GM19372 (cell line): ENCODE results near the gene CBFA2T3.

Experiments
- ATAC-seq: cut with Tn5 transposase; IDR thresholded peaks from one replicate; pipeline ENCODE4 v1.9.1; 2021; ENCODE audit warnings: mild to moderate bottlenecking, low read depth, moderate library complexity; ENCODE audit not compliant: unreplicated experiment

CBFA2T3 gene

GRCh38 chr16:88883117-88883895 is 93.7 kb downstream of the CBFA2T3 start:
- no peak for ATAC-seq

GRCh38 chr16:88882358-88883030 is 94.5 kb downstream of the CBFA2T3 start:
- ATAC-seq: no peak

- no peak for ATAC-seq
These were observed 95.2 kb downstream of the CBFA2T3 start for GRCh38 chr16:88881675-88882357.

GRCh38 chr16:88881007-88881615 is 95.9 kb downstream of the CBFA2T3 start:
- ATAC-seq: no peak

- no peak for ATAC-seq
These were observed 96.6 kb downstream of the CBFA2T3 start for GRCh38 chr16:88880226-88881006.

- ATAC-seq: no peak
These were observed 97.3 kb downstream of the CBFA2T3 start for GRCh38 chr16:88879788-88880055.

GRCh38 chr16:88878967-88879787 is 97.8 kb downstream of the CBFA2T3 start:
- ATAC-seq: no peak

GRCh38 chr16:88878356-88878755 is 98.7 kb downstream of the CBFA2T3 start:
- ATAC-seq: no peak

GRCh38 chr16:88877564-88878289 is 99.3 kb downstream of the CBFA2T3 start:
- ATAC-seq: no peak

- no peak for ATAC-seq
These were observed 100.0 kb downstream of the CBFA2T3 start for GRCh38 chr16:88876942-88877526.

- ATAC-seq: no peak
These were observed 101.2 kb downstream of the CBFA2T3 start for GRCh38 chr16:88875703-88876234.

- ATAC-seq: no peak
These were observed 101.9 kb downstream of the CBFA2T3 start for GRCh38 chr16:88874938-88875599.

- no peak for ATAC-seq
These were observed 104.2 kb downstream of the CBFA2T3 start for GRCh38 chr16:88872650-88873331.

GRCh38 chr16:88871730-88872416 is 105.1 kb downstream of the CBFA2T3 start:
- ATAC-seq: no peak

- ATAC-seq: no peak
These were observed 105.7 kb downstream of the CBFA2T3 start for GRCh38 chr16:88871349-88871702.

GRCh38 chr16:88870608-88871348 is 106.2 kb downstream of the CBFA2T3 start:
- no peak for ATAC-seq
